HG02852 (cell line): ENCODE results near the gene RARB.

Source experiments
- ATAC-seq: cut with Tn5 transposase; IDR thresholded peaks from one replicate; pipeline ENCODE4 v1.9.1; 2021; ENCODE audit warnings: mild to moderate bottlenecking, moderate library complexity; ENCODE audit not compliant: unreplicated experiment

Gene RARB

DNA sequence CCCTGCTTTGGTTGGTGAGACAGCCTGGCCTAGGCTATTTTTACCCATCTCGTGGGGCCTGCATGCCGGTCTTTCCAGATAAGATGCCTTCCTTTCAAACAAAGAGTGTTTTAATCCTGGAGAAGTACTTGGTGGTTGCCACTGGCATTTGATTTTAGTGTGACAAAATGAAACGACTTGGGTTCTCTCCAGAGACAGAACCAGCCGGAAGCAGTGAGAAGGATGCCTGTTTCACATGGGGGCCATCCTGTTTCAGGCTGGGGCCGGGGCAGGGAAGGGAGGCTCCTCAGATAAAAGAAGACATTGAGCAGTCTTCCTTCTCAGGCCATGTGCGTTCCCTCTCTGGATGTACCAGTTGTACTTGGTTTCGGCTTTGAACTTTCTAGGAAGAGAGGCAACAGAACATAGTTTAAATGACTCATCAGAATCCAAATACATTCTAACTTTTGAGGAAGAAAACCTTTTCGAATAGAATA, 161.8 kb downstream of the RARB start:
- no peak for ATAC-seq

DNA sequence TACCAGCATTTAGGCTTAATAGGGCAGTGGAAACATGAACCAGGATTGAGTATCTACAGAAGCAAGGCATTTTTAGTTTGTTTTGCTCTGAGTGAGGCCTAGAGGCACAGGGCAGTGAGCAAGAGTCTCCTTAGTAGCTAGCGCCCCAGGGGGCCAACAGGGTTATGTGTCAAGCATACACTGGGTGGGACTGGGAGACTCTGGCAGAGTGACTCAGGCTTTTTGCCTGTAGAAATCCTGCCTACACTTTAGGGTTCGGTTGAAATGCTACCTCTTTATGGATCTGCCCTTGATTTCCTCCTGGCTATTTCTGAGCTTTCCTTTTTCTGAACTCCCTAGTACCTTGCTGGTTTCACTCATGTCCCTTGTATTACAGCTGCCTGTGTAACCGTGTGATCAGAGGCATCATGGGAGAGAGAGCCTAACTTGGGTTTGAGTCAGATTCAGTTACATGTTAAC, 164.5 kb downstream of the RARB start:
- ATAC-seq: no peak

DNA sequence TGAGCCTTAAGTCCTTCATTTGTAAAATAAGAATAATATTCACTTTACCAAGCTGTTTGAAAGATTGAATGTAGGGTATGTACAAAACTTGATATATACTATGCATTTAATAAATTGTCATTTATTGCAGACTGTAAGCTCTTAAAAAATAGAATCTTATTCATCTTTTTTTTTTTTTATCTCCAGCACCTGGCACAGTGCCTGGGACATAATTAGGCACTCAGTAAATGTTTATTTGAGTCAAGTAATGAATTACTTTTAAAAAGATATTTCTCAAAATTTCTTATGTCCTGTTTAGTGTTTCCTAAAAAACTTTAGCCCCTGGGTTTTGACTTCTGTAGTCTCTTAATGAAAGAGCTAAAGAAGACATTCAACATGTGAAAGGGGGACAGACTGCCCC, 164.9 kb downstream of the RARB start:
- ATAC-seq: no peak

GRCh38 chr3:25594007-25594502, 166.0 kb downstream of the RARB start:
- peak; percentile 39 for ATAC-seq

DNA sequence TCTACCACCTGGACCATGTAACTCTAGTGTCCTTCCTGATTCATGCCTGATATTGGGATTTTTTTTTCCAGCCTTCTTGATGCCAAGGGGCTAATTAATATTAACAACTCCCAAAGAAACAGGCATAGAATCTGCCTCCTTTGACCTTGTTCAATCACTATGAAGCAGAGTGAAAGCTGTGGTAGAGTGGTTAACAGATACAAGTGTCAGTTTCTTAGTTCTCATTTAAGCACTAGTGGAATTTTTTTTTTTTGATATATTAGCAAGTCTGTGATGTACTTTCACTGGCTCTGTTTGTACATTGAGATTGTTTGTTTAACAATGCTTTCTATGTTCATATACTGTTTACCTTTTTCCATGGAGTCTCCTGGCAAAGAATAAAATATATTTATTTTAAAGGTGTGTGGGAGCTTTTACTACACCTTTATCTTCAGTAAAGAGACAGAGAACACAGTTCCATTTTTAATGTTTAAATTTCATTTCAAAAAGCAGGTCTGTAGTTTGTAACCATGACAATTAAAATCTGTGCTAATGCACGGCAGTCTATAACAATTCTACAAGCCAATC, 169.6 kb downstream of the RARB start:
- ATAC-seq: no peak

DNA sequence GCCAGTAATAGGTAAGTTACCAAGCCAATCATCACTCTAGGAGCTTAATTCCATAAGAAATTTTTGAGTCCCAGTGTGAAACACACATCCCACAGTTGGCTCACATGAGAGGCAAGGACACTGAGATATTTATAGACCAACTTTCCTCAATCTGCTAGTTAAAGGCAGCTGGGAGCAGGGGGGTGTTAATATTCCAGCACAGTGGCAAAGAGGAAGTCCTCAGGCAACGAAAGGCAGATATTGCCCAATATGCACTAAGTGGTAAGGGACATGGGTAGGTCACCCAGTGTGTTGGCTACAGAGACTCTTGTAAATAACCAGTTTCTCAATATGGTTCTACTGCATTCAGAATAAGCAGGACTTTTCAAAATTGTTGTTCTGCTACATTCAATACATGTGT, 175.6 kb downstream of the RARB start:
- no peak for ATAC-seq

DNA sequence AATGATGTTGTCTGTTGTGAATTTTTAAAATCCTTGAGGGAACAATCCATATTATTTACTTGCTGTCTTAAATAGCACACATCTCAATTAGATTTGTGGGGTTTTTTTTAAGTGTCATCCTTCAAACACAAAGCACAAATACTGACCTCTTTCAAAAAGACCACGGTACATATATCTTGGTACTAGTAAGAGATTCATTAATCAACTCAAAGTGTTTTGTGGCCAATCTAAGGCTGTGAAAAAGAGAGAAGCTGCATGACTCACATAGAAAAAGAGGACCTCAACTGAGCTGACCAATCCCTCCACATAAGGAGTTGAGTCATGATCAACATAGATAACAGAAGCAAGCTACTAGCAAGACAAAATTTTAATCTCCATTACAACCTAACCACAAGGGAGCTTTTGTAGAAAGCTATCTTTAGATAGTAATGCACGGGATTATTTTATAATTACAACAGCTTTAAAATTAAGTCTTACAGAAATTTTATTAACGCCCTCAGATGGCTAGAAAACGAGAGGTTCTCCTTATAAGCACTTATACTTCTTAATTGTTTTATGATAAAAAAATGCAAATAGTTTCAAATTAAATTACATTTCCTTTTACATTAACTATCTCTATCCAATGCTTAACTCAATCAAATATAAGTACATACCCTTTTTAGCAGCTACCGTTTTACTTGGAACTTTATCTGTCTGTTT, 176.2 kb downstream of the RARB start:
- ATAC-seq: no peak

DNA sequence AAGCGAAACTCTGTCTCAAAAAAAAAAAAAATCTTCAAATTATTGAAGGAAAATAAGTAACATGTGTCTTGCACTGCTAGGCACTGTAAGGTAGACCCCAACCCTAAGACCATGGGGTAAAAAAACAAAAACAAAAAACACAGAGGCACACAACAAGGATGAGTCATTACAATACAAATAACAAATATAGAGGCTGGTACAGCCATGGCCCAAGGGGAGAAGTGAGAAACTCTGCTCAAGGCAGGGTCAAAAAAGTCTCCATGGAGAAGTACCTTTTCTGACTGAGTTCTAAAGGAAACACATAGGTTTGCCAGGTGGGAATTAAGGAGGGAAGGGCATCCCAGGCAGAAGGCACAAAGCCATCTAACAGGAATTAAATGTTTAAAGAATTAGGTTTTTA, 182.1 kb downstream of the RARB start:
- no peak for ATAC-seq

DNA sequence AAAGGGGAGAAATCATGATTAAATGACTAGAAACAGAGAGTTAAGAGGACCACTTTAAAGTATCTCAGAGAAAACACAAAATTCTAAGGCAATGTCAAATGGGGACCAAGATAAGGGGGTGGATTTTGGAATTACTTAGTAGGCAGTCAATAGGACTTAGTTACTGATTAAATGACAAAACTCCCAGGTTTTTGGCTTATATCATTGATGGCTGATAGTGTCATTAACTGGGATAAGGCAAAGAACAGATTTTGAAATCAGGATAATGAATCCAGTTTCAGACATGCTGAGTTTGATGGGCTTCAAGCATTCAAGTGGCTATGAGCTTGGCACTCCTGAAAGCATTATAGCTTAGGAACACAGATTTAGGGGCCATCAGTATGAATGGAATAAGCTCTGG, 182.7 kb downstream of the RARB start:
- ATAC-seq: no peak

GRCh38 chr3:25611193-25611592, 183.1 kb downstream of the RARB start:
- ATAC-seq: no peak

DNA sequence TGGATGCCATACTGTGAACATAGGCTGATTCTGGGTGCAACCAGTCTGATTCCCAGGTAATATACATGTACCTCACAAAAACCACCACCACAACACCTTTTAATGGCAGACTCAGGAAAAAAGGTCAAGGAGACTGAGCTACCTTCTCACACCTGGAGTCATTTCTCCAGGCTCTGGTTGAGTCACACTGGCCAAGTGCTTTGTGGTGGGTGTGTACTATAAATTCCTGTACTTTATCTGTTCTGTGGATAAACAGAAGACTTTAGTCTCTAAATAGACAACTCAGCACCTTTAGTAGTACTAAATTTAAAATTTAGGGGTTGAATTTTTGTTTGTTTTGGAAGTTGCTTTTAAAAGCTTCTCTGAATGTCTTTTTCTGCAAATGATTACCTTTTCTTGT, 190.0 kb downstream of the RARB start:
- ATAC-seq: no peak

GRCh38 chr3:25619382-25619781, 191.3 kb downstream of the RARB start:
- no peak for ATAC-seq

GRCh38 chr3:25620493-25620892, 192.4 kb downstream of the RARB start:
- no peak for ATAC-seq

DNA sequence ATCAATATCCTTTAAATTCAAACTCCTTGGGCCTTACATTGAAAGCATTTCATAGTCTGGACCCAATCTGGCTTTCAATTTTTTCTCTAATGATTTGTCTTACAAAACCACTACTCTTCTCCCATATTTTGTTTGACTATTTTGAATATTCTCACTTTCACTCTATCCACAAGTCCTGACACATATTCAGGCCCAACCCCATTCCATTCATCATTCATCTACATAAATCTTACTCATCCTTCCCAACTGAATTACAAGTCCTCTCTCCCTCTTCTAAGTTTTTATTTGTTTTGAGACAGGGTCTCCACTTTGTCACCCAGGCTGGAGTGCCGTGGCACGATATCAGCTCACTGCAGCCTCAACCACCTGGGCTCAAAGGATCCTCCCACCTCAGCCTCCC, 193.0 kb downstream of the RARB start:
- no peak for ATAC-seq

- ATAC-seq: no peak
Observed at GRCh38 chr3:25631989-25632388, 203.9 kb downstream of the RARB start.

DNA sequence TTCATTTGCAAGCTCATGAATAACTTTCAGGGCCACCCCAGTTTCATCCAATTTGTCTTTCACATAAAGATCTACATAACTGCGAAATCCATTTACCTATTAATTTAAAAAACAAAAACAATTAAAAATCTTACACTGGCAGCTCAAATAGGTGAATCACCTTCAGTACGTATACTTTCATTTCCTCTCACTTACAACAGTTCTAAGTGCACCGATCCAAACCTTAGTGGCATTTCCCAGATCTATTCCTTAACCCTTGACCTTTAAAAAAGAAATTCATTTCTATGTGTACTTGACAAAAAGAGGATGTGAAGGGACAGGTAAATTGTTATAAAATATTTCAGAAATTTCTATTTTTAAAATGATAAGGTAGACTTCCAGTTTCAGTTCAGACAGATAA, 205.9 kb downstream of the RARB start:
- no peak for ATAC-seq

- ATAC-seq: no peak
Observed at GRCh38 chr3:25635038-25635437, 207.0 kb downstream of the RARB start.
